Stomach (tissue), 9 donors: Measurements from ENCODE around the gene ZSCAN5B. TPM values are rescaled to one million over a fixed set of nuclear protein-coding genes. Genes with fewer than 3 reads are reported as not detected.

Experiments used
- DNase-seq, 2 donors: peaks; one replicate each; pipeline versions ENCODE4 v3.0.0 to v3.0.0-alpha.2; 2013 to 2019
- H3K27ac ChIP-seq, 5 donors: fragments of 200-600 bp in 4 of 5; sonication (generic) in 4 of 5; one replicate each; pipeline ENCODE4 v1.5.1; 2013 to 2019; ENCODE audit warnings: mild to moderate bottlenecking in 1 of 5, moderate library complexity in 1 of 5
- H3K27me3 ChIP-seq, 3 donors: fragments of 200-600 bp; sonication (generic); one replicate each; pipeline ENCODE4 v1.5.1; 2017 to 2019; ENCODE audit warnings: mixed run types in 1 of 3
- H3K36me3 ChIP-seq, 4 donors: fragments of 200-600 bp; sonication (generic); 1 replicate in 3 of 4; 2 replicates in 1 of 4; pipeline ENCODE4 v1.5.1; 2016 to 2019
- H3K4me1 ChIP-seq, 4 donors: fragments of 200-600 bp; sonication (generic); one replicate each; pipeline ENCODE4 v1.5.1; 2016 to 2019
- H3K4me3 ChIP-seq, 4 donors: fragments of 200-600 bp; sonication (generic) in 3 of 4; one replicate each; pipeline ENCODE4 v1.5.1; 2016 to 2019; ENCODE audit warnings: mild to moderate bottlenecking in 1 of 4
- H3K9me3 ChIP-seq, 4 donors: fragments of 200-600 bp; sonication (generic); one replicate each; pipeline ENCODE4 v1.5.1; 2016 to 2019
- EP300 ChIP-seq: sonication (generic); formaldehyde crosslinking; IDR thresholded peaks from one replicate; pipeline ENCODE4 v1.6.1; 2017; ENCODE audit warnings: antibody characterized with exemption
- POLR2A ChIP-seq, 4 donors: fragments of 450-650 bp; IDR thresholded peaks; one replicate each; pipeline ENCODE4 v1.6.1; 2016; ENCODE audit warnings: antibody characterized with exemption in 4 of 4, control low read depth in 2 of 4, mild to moderate bottlenecking in 1 of 4, moderate library complexity in 1 of 4
- POLR2AphosphoS5 ChIP-seq, 3 donors: sonication (generic); formaldehyde crosslinking; IDR thresholded peaks; one replicate each; pipeline ENCODE4 v1.6.1; 2016; ENCODE audit warnings: antibody characterized with exemption in 3 of 3
- WGBS, 5 donors: extraction: QIAGEN DNeasy Blood & Tissue Kit in 3 of 5; methylation state at CpG; one replicate each; pipeline versions ENCODE4 v1.1.5 to v1.1.7; 2013 to 2018; 5-methylcytosine and 5-hydroxymethylcytosine counted together
- intact Hi-C: fragments of 100-400 bp; cut with DNase I; formaldehyde crosslinking; loops from one replicate; pipeline ENCODE4 v1.15.1; 2023; ENCODE audit warnings: low total_unique reads
- polyA plus RNA-seq, 3 donors: library from polyadenylated mRNA; stranded (reverse); fragments of 200-250 nt; gene quantifications; one replicate each; pipeline ENCODE4 v1.2.3, GENCODE V29; 2013
- total RNA-seq, 5 donors: library from RNA; depleted of rRNA; stranded (reverse); fragments of >200 nt; gene quantifications; one replicate each; pipeline versions ENCODE4 v1.1.0 to v1.2.3, GENCODE V29; 2014 to 2016
- TF ChIP-seq, protein P1 (sequence below), 7 experiments: fragments of 450-650 bp in 4 of 7; fragments of 200-600 bp in 3 of 7; sonication (generic) in 3 of 7; IDR thresholded peaks; one replicate each; pipeline ENCODE4 v1.5.1; 2016 to 2019; ENCODE audit warnings: antibody characterized with exemption in 7 of 7, control low read depth in 2 of 7, mild to moderate bottlenecking in 1 of 7
- donor health status: healthy with polysubstance abuse.
- donor health status: Bipolar disorder and iron deficiency.
- donor health status: healthy.

Gene ZSCAN5B
- total and polyA plus RNA-seq, 8 donors: not detected

DNA sequence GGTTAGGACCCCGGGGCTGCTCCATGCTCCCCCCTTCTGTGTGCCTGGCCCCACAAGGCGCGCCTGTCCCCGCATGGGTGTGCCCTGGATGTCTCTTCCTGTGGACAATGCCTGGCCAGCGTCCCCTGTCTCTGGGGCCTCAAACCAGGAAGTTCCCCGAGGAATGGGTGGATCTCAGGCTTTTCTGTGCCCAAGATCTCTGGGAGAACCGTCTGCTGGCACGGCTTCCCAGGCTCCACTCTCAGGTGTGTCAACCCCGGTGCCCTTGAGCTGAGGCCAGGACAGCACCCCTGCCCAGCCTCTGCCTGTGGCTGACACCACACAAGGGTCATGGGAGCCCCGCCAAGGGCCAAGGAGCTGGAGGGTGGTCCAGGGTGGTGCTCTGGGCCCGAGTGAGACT lies 40.8 kb downstream of the ZSCAN5B start:
- Histone ChIP-seq H3K27me3 (no peaks in the 10 kb centered on the region), H3K27ac (peak overlapping the region in 3 of 5 donors; percentile 7 to 39 (median 29)), H3K4me1 (peaks cover 5 to 23% (median 11%) of the 10 kb centered on the region in 4 donors), H3K9me3 (no peaks in the 10 kb centered on the region), H3K4me3 (no peak overlapping the region), H3K36me3 (peaks cover 29 to 85% (median 77%) of the 10 kb centered on the region in 4 donors)
- intact Hi-C loops: no loop called here
- WGBS, 5 donors: 49 to 73% (median 59%) methylated on average over 5 to 11 of the region's 11 CpGs
- no peak for TF ChIP-seq POLR2AphosphoS5 (IDR thresholded peaks at IDR 0.05)
- no peak for TF ChIP-seq EP300
- TF ChIP-seq, protein P1, sequence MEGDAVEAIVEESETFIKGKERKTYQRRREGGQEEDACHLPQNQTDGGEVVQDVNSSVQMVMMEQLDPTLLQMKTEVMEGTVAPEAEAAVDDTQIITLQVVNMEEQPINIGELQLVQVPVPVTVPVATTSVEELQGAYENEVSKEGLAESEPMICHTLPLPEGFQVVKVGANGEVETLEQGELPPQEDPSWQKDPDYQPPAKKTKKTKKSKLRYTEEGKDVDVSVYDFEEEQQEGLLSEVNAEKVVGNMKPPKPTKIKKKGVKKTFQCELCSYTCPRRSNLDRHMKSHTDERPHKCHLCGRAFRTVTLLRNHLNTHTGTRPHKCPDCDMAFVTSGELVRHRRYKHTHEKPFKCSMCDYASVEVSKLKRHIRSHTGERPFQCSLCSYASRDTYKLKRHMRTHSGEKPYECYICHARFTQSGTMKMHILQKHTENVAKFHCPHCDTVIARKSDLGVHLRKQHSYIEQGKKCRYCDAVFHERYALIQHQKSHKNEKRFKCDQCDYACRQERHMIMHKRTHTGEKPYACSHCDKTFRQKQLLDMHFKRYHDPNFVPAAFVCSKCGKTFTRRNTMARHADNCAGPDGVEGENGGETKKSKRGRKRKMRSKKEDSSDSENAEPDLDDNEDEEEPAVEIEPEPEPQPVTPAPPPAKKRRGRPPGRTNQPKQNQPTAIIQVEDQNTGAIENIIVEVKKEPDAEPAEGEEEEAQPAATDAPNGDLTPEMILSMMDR (IDR thresholded peaks at IDR 0.05): no peak
- TF ChIP-seq POLR2A (IDR thresholded peaks at IDR 0.05): no peak
- DNase-seq: no peak

DNA sequence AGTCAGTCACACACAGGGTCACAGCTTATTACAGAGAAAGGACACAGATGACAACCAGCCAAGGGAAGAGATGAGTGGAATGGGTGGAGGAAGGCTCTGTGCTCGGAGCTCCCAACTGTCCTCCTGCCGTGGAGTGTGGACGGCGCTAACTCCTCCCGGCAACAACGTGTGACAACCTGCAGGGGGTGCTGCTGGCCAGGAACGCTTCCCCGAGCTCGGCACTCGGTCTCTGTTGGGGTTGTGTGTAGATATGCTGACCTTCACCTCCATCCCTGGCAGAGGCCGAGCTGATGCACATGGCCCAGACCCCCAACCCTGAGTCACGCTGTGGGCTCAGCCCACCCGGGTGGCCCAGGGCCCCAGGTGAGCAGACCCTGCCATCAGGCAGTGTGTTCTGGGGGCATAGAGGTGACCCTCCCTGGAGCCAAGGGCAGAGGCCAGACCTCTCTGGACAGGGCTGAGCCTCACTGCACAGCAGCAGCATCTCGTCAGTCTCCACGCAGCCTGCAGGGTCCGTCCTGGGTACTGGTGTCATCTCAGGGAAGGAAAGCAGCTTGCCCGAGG lies 42.4 kb downstream of the ZSCAN5B start:
- Histone ChIP-seq H3K27ac (no peak overlapping the region), H3K9me3 (no peaks in the 10 kb centered on the region), H3K27me3 (no peaks in the 10 kb centered on the region), H3K4me1 (peaks cover 5 to 28% (median 11%) of the 10 kb centered on the region in 4 donors), H3K4me3 (no peak overlapping the region), H3K36me3 (peaks cover 28 to 73% (median 63%) of the 10 kb centered on the region in 4 donors)
- WGBS, 5 donors: 59 to 74% (median 68%) methylated on average over 15 to 17 of the region's 17 CpGs
- DNase-seq: no peak
- TF ChIP-seq, protein P1 (IDR thresholded peaks at IDR 0.05): peak in 4 of 7 experiments; percentile 12 to 19 (median 14)
- TF ChIP-seq EP300: no peak
- TF ChIP-seq POLR2A (IDR thresholded peaks at IDR 0.05): no peak
- intact Hi-C loops: no loop called here

DNA sequence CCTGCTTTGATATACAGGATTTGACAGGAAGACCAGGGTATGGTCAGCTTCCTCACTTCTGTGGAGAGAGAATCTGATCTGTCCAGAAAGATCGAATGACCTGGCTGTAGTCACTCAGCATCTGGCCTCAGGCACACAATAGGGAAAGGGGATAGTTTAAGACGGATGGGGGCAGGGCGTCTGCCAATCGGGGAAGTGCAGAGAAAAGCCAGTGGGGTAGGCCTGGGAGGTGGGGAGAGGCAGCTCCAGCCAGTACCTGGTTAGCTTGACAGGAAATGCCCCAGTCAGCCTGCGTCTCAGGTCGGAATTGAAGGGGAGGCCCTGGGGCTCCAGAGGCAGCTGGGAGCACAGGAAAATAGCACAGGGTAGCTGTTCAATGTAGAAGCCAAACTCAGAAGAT lies 44.1 kb downstream of the ZSCAN5B start:
- WGBS, 5 donors: 19 to 42% (median 32%) methylated on average over 6 of the region's 6 CpGs

DNA sequence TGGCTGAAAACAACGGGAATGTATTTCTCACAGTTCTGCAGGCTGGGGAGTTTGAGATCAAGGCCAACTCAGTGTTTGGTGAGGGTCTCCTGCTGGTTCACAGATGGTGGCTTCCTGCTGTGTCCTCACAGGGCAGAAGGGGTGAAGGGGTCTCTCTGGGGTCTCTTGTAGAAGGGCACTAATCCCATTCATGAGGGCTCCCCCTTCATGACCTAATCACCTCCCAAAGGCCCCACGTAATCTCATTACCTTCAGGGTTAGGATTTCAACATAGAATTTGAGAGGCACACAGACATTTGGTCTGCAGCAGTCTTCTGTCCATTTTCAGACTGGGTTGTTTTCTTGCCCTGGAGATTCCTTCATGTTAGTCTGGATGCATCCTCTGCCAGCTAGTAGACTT lies 44.9 kb downstream of the ZSCAN5B start:
- DNase-seq: no peak
- peaks cover 16 to 70% (median 60%) of the 10 kb centered on the region in 4 donors for H3K36me3 ChIP-seq
- peak overlapping the region in 2 of 5 donors; percentile 14 to 49 for H3K27ac ChIP-seq

More for the DNA sequence above, 44.1 kb downstream of the ZSCAN5B start:
- TF ChIP-seq EP300: no peak
- TF ChIP-seq, protein P1 (IDR thresholded peaks at IDR 0.05): no peak
- no peak for TF ChIP-seq POLR2AphosphoS5 (IDR thresholded peaks at IDR 0.05)
- no peak for TF ChIP-seq POLR2A (IDR thresholded peaks at IDR 0.05)
- peaks cover 5 to 32% (median 11%) of the 10 kb centered on the region in 4 donors for H3K4me1 ChIP-seq
- peaks cover 12 to 70% (median 60%) of the 10 kb centered on the region in 4 donors for H3K36me3 ChIP-seq
- H3K4me3 ChIP-seq: no peak overlapping the region
- H3K9me3 ChIP-seq: no peaks in the 10 kb centered on the region
- intact Hi-C loops: no loop called here
- peak overlapping the region; percentile 16 to 49 (median 21) for H3K27ac ChIP-seq
- no peaks in the 10 kb centered on the region for H3K27me3 ChIP-seq
- no peak for DNase-seq

More for the DNA sequence above, 44.9 kb downstream of the ZSCAN5B start:
- intact Hi-C loops: no loop called here
- no peak for TF ChIP-seq EP300
- TF ChIP-seq, protein P1 (IDR thresholded peaks at IDR 0.05): no peak
- TF ChIP-seq POLR2A (IDR thresholded peaks at IDR 0.05): no peak
- TF ChIP-seq POLR2AphosphoS5 (IDR thresholded peaks at IDR 0.05): no peak
- H3K9me3 ChIP-seq: no peaks in the 10 kb centered on the region
- peaks cover 5 to 32% (median 11%) of the 10 kb centered on the region in 4 donors for H3K4me1 ChIP-seq
- WGBS, 5 donors: 52 to 83% (median 63%) methylated on average over 2 of the region's 2 CpGs
- no peaks in the 10 kb centered on the region for H3K27me3 ChIP-seq
- no peak overlapping the region for H3K4me3 ChIP-seq
